MM.1S (cell line): ENCODE results near the gene FRS3.

Experiments used
- EZH2 ChIP-seq: fragments of 300-600 bp; sonication (generic); optimal IDR thresholded peaks from 2 replicates; pipeline ENCODE3; 2017; ENCODE audit warnings: low read depth, mild to moderate bottlenecking, antibody characterized with exemption, low read length, mixed read lengths
- EZH2phosphoT487 ChIP-seq: fragments of 300-600 bp; sonication (generic); IDR thresholded peaks from 2 replicates; pipeline ENCODE4 v1.6.1; 2018; ENCODE audit warnings: antibody characterized with exemption, low read length
- TF ChIP-seq, protein P1 (sequence below): fragments of 300-600 bp; sonication (generic); IDR thresholded peaks from 2 replicates; pipeline ENCODE4 v1.5.1; 2016; ENCODE audit warnings: antibody characterized with exemption, low read length, mixed read lengths

DNA sequence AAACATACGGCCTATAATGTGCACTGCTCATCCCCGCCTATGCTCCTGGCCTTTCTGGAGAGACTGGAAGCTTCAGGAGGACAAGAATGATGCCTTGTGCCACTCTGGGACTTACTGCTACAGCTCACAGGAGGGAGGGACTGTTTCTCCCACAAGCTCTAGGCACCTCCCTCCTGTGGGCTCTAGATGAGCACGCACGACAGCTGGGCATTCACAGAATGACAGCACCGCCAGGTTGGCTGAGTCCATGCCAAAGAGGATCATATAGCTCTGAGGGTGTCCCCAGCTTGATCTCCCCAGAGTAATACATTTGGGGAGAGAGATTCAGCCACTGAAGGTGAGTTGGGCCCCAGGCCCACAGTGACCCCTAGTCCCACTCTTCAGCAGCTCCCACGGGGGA, 22.4 kb downstream of the FRS3 start:
- TF ChIP-seq, protein P1, sequence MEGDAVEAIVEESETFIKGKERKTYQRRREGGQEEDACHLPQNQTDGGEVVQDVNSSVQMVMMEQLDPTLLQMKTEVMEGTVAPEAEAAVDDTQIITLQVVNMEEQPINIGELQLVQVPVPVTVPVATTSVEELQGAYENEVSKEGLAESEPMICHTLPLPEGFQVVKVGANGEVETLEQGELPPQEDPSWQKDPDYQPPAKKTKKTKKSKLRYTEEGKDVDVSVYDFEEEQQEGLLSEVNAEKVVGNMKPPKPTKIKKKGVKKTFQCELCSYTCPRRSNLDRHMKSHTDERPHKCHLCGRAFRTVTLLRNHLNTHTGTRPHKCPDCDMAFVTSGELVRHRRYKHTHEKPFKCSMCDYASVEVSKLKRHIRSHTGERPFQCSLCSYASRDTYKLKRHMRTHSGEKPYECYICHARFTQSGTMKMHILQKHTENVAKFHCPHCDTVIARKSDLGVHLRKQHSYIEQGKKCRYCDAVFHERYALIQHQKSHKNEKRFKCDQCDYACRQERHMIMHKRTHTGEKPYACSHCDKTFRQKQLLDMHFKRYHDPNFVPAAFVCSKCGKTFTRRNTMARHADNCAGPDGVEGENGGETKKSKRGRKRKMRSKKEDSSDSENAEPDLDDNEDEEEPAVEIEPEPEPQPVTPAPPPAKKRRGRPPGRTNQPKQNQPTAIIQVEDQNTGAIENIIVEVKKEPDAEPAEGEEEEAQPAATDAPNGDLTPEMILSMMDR, result no peak
- no peak for TF ChIP-seq EZH2phosphoT487
- TF ChIP-seq EZH2, result no peak
